Measurements from ENCODE around the gene SPOPL. TPM values are rescaled to one million over a fixed set of nuclear protein-coding genes. Genes with fewer than 3 reads are reported as not detected.

The SPOPL gene
- total RNA-seq, 2 donors from 2014 or later = 9.9 to 20.5 TPM

DNA sequence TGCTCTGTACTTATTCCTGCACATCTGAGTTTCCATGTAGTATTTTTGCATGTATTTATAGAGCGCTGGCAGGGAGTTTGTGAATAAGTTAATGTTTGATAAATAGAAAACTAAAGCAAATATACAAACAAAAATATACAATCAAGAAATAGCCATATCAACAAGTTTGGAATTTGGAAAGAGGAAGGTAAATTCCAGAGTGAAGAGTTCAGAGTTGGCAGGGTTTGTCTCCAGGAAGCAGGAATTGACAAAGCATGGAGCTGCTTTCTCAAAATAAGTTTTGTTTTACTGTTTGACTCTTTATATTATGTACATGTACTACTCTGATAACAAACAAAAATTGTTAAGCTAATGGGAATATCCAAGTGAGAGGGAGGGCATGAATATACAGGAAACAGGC lies 80.3 kb downstream of the SPOPL start:
- TF ChIP-seq, protein P1, sequence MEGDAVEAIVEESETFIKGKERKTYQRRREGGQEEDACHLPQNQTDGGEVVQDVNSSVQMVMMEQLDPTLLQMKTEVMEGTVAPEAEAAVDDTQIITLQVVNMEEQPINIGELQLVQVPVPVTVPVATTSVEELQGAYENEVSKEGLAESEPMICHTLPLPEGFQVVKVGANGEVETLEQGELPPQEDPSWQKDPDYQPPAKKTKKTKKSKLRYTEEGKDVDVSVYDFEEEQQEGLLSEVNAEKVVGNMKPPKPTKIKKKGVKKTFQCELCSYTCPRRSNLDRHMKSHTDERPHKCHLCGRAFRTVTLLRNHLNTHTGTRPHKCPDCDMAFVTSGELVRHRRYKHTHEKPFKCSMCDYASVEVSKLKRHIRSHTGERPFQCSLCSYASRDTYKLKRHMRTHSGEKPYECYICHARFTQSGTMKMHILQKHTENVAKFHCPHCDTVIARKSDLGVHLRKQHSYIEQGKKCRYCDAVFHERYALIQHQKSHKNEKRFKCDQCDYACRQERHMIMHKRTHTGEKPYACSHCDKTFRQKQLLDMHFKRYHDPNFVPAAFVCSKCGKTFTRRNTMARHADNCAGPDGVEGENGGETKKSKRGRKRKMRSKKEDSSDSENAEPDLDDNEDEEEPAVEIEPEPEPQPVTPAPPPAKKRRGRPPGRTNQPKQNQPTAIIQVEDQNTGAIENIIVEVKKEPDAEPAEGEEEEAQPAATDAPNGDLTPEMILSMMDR (IDR thresholded peaks at IDR 0.05) = no peak
- no peak for TF ChIP-seq POLR2A (IDR thresholded peaks at IDR 0.05)
- ATAC-seq = no peak
- no peaks in the 10 kb centered on the region for H3K36me3 ChIP-seq (replicated peaks in 1 of 2; ENCODE audit: insufficient read depth in 1 of 2, low read depth in 2 of 2)

GRCh38 chr2:138589663-138590062 lies 88.1 kb downstream of the SPOPL start:
- H3K4me3 ChIP-seq = no peak overlapping the region
- H3K9me3 ChIP-seq = no peaks in the 10 kb centered on the region
- ATAC-seq = no peak
- intact Hi-C loops (cut with DNase I) = no loop called here
- WGBS, 2 donors = 91 to 100% methylated on average over 1 of the region's 1 CpG
- no peak overlapping the region for H3K27ac ChIP-seq
- TF ChIP-seq, protein P1 (IDR thresholded peaks at IDR 0.05) = no peak
- TF ChIP-seq POLR2A (IDR thresholded peaks at IDR 0.05) = no peak
- no peaks in the 10 kb centered on the region for H3K27me3 ChIP-seq
- H3K4me1 ChIP-seq = no peaks in the 10 kb centered on the region
- no peak for DNase-seq
- H3K36me3 ChIP-seq (replicated peaks in 1 of 2; ENCODE audit: insufficient read depth in 1 of 2, low read depth in 2 of 2) = no peaks in the 10 kb centered on the region

More for the DNA sequence above, 80.3 kb downstream of the SPOPL start:
- Histone ChIP-seq H3K4me3 (no peak overlapping the region), H3K4me1 (no peaks in the 10 kb centered on the region), H3K27me3 (no peaks in the 10 kb centered on the region), H3K27ac (no peak overlapping the region), H3K9me3 (no peaks in the 10 kb centered on the region)
- intact Hi-C loops (cut with DNase I) = no loop called here
- no peak for DNase-seq
- 87% methylated on average over 1 of the region's 1 CpG for WGBS, 2 donors

DNA sequence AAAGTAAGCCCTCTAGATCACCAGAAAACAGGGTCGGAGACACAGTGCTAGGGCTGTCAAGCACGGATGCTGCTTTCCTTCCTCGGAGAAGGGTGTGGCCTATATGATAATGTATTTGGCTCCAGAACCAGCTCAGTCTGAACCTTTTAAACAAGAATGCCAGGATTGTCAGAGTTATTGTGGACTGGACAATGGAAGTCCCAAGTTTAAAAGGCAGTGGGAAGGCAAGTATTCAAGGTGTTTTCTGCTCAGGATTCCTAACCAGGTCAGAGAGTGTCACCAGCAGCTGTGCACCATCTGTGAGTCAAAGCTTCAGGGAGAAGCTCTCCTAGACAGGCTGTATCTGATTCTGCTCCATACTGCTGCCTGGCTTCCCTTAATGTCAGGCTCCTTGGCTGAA lies 94.8 kb downstream of the SPOPL start:
- Histone ChIP-seq H3K27me3 (no peaks in the 10 kb centered on the region), H3K4me3 (no peak overlapping the region), H3K9me3 (no peaks in the 10 kb centered on the region), H3K27ac (no peak overlapping the region), H3K36me3 (replicated peaks in 1 of 2; ENCODE audit: insufficient read depth in 1 of 2, low read depth in 2 of 2) (no peaks in the 10 kb centered on the region), H3K4me1 (no peaks in the 10 kb centered on the region)
- intact Hi-C loops (cut with DNase I) = no loop called here
- no peak for DNase-seq
- ATAC-seq = no peak
- 86 to 90% methylated on average over 3 of the region's 3 CpGs for WGBS, 2 donors
- TF ChIP-seq POLR2A (IDR thresholded peaks at IDR 0.05) = no peak
- TF ChIP-seq, protein P1 (IDR thresholded peaks at IDR 0.05) = no peak

DNA sequence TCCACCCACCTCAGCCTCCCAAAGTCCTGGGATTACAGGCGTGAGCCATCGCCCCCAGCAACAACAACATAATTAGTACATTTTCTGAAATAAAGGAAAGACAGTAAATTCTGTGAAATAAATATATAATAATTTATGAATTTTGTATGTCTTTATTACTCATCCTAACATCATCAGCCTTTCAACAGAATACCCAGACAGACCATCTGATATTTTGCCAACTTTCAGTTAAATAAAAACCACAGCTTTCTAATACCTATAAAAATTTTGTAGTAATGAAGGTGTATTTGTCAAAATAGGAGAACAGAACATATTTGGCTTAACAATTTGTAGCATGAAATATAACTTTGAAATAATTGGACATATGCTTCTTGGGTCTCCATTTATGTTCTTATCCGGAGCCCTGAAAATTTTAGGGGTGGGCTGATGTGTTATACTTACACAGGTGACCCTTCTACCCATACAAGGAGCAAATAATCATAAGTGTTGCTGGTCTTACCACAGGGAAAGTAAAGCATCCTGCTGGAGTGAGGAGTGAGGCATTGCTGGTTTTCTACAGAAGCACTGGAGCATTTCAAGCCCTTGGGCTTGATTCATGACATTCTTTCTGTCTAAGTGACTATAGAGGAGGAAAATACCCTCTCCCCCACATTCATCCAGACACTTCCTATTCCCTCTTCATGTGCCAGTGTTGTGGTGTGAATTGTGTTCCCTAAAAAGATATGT lies 99.3 kb downstream of the SPOPL start:
- H3K27ac ChIP-seq = no peak overlapping the region
- no peaks in the 10 kb centered on the region for H3K4me1 ChIP-seq
- ATAC-seq (no peak), DNase-seq (no peak)
- H3K9me3 ChIP-seq = no peaks in the 10 kb centered on the region
- TF ChIP-seq POLR2A (IDR thresholded peaks at IDR 0.05) = no peak
- TF ChIP-seq, protein P1 (IDR thresholded peaks at IDR 0.05) = no peak
- no peaks in the 10 kb centered on the region for H3K36me3 ChIP-seq (replicated peaks in 1 of 2; ENCODE audit: insufficient read depth in 1 of 2, low read depth in 2 of 2)
- WGBS, 2 donors = 98 to 100% methylated on average over 3 of the region's 3 CpGs
- intact Hi-C loops (cut with DNase I) = no loop called here
- H3K27me3 ChIP-seq = no peaks in the 10 kb centered on the region
- no peak overlapping the region for H3K4me3 ChIP-seq
